A673 (cell line): ENCODE measurements around the gene ST6GALNAC4.

Source experiments
- EZH2 ChIP-seq: fragments of 200-600 bp; sonication (generic); IDR thresholded peaks from 2 replicates; pipeline ENCODE4 v1.6.1; 2017; ENCODE audit warnings: borderline replicate concordance, low read depth, mild to moderate bottlenecking, mixed read lengths, antibody characterized with exemption, low read length; ENCODE audit not compliant: poor library complexity, severe bottlenecking
- TF ChIP-seq, protein P1 (sequence below): fragments of 300-800, 200-600 bp; sonication (generic); conservative IDR thresholded peaks from 2 replicates; pipeline ENCODE4 v1.5.1; 2017; ENCODE audit warnings: low read depth, mild to moderate bottlenecking, antibody characterized with exemption, low read length, moderate library complexity, mixed read lengths

- TF ChIP-seq, protein P1, sequence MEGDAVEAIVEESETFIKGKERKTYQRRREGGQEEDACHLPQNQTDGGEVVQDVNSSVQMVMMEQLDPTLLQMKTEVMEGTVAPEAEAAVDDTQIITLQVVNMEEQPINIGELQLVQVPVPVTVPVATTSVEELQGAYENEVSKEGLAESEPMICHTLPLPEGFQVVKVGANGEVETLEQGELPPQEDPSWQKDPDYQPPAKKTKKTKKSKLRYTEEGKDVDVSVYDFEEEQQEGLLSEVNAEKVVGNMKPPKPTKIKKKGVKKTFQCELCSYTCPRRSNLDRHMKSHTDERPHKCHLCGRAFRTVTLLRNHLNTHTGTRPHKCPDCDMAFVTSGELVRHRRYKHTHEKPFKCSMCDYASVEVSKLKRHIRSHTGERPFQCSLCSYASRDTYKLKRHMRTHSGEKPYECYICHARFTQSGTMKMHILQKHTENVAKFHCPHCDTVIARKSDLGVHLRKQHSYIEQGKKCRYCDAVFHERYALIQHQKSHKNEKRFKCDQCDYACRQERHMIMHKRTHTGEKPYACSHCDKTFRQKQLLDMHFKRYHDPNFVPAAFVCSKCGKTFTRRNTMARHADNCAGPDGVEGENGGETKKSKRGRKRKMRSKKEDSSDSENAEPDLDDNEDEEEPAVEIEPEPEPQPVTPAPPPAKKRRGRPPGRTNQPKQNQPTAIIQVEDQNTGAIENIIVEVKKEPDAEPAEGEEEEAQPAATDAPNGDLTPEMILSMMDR = no peak
- no peak for TF ChIP-seq EZH2
These were observed 2.5 kb upstream of the ST6GALNAC4 start for GRCh38 chr9:127919253-127919815.
